Endothelial cell of umbilical vein (primary cell): Measurements from ENCODE around the gene TULP4. TPM values are rescaled to one million over a fixed set of nuclear protein-coding genes. Genes with fewer than 3 reads are reported as not detected.
A peak's percentile ranks its signal among the peaks of the same experiment; 100 is the strongest.

Experiments
- BruUV-seq: library from RNA; stranded (reverse); fragments of 400-500 nt; replicated peaks from 2 replicates; lab custom pipeline; 2021; lab: Mats Ljungman, UMichigan
- CTCF ChIA-PET: fragments of 300-600, 350-600 bp; sonication (Branson Sonifier 250); formaldehyde crosslinking; loops from one replicate; lab custom pipeline; 2021; ENCODE audit warnings: antibody characterized with exemption, inconsistent platforms; lab: Charles Lee
- POLR2A ChIA-PET: fragments of 300-600, 350-600 bp; sonication (Branson Sonifier 250); formaldehyde crosslinking; loops from one replicate; lab custom pipeline; 2021; ENCODE audit warnings: antibody characterized with exemption, inconsistent platforms; lab: Charles Lee
- DNase-seq: peaks from one replicate; pipeline ENCODE4 v3.0.0-alpha.2; 2011; ENCODE audit warnings: low read depth, low spot score
- FAIRE-seq: peaks from 2 replicates; lab custom pipeline; 2011; peaks lifted over from hg19 to GRCh38; lab: Jason Lieb, UNC
- H2AFZ ChIP-seq: 2 replicates; pipeline ENCODE4 v1.6.0; 2012; ENCODE audit warnings: low read depth, low read length, control low read depth, inconsistent platforms
- H3K27ac ChIP-seq: 2 replicates; pipeline ENCODE4 v1.5.1; 2011; ENCODE audit warnings: low read depth, mild to moderate bottlenecking, control low read depth, low read length, moderate library complexity; ENCODE audit not compliant: insufficient read depth
- H3K27me3 ChIP-seq, 2 experiments: 2 replicates each; pipeline versions ENCODE4 v1.6.0 to v1.6.1; 2011; ENCODE audit warnings: low read length in 2 of 2, mixed read lengths in 1 of 2; ENCODE audit not compliant: control insufficient read depth in 2 of 2, insufficient read depth in 2 of 2
- H3K36me3 ChIP-seq, 2 experiments: 2 replicates in 1 of 2; 3 replicates in 1 of 2; pipeline ENCODE4 v1.5.1; 2011; ENCODE audit warnings: low read length in 2 of 2, mild to moderate bottlenecking in 1 of 2, moderate library complexity in 1 of 2; ENCODE audit not compliant: control insufficient read depth in 2 of 2, insufficient read depth in 2 of 2; ENCODE audit errors: extremely low read depth in 1 of 2
- H3K4me1 ChIP-seq: 3 replicates; pipeline ENCODE4 v1.5.1; 2011; ENCODE audit warnings: mild to moderate bottlenecking, low read length; ENCODE audit not compliant: control insufficient read depth, insufficient read depth; ENCODE audit errors: extremely low read depth
- H3K4me2 ChIP-seq: 2 replicates; pipeline ENCODE4 v1.6.1; 2011; ENCODE audit warnings: low read length, control low read depth, mixed read lengths; ENCODE audit not compliant: insufficient read depth
- H3K4me3 ChIP-seq, 3 experiments: fragments of 200-600 bp in 1 of 3; sonication (generic), shearing (Covaris generic) in 1 of 3; replicated peaks in 1 of 3; 2 replicates each; pipeline ENCODE4 v1.5.1; 2011 to 2016; ENCODE audit warnings: control low read depth in 3 of 3, low read length in 3 of 3, mild to moderate bottlenecking in 2 of 3, inconsistent platforms in 1 of 3, low read depth in 1 of 3, moderate library complexity in 1 of 3; ENCODE audit not compliant: insufficient read depth in 1 of 3
- H3K79me2 ChIP-seq: 2 replicates; pipeline ENCODE4 v1.6.0; 2012; ENCODE audit warnings: low read length, inconsistent platforms; ENCODE audit not compliant: control insufficient read depth, insufficient read depth
- H3K9ac ChIP-seq: replicated peaks from 2 replicates; pipeline ENCODE3; 2011; ENCODE audit warnings: low read length, control low read depth; ENCODE audit not compliant: insufficient read depth; ENCODE audit errors: extremely low read depth
- H3K9me1 ChIP-seq: replicated peaks from 3 replicates; pipeline ENCODE4 v1.6.0; 2011; ENCODE audit warnings: mild to moderate bottlenecking, low read length; ENCODE audit not compliant: control insufficient read depth, insufficient read depth; ENCODE audit errors: extremely low read depth
- H3K9me3 ChIP-seq: replicated peaks from 2 replicates; pipeline ENCODE4 v1.5.1; 2012; ENCODE audit warnings: low read length, inconsistent platforms; ENCODE audit not compliant: control insufficient read depth, insufficient read depth
- H4K20me1 ChIP-seq: replicated peaks from 2 replicates; pipeline ENCODE3; 2011; ENCODE audit warnings: mild to moderate bottlenecking, low read length; ENCODE audit not compliant: control insufficient read depth, insufficient read depth; ENCODE audit errors: extremely low read depth
- CTCF ChIP-seq, 2 donors: IDR thresholded peaks; 1 replicate in 1 of 2; 2 replicates in 1 of 2; pipeline ENCODE4 v1.5.1; 2011; ENCODE audit warnings: low read length in 2 of 2, mild to moderate bottlenecking in 2 of 2, moderate library complexity in 2 of 2, control low read depth in 1 of 2, inconsistent platforms in 1 of 2, low read depth in 1 of 2; ENCODE audit not compliant: insufficient read depth in 1 of 2; ENCODE audit errors: extremely low read depth in 1 of 2
- EZH2 ChIP-seq: IDR thresholded peaks from 2 replicates; pipeline ENCODE4 v1.6.1; 2012; ENCODE audit warnings: borderline replicate concordance, low read depth, mild to moderate bottlenecking, moderate library complexity, low read length, inconsistent platforms; ENCODE audit not compliant: severe bottlenecking
- FOS ChIP-seq: IDR thresholded peaks from 2 replicates; pipeline ENCODE4 v1.6.1; 2011; ENCODE audit warnings: mild to moderate bottlenecking, low read length, moderate library complexity, borderline replicate concordance; ENCODE audit not compliant: insufficient read depth
- GATA2 ChIP-seq: IDR thresholded peaks from 2 replicates; pipeline ENCODE4 v1.7.0; 2011; ENCODE audit warnings: low read depth, mild to moderate bottlenecking, moderate library complexity, mixed read lengths, low read length; ENCODE audit not compliant: insufficient read length, insufficient read depth
- JUN ChIP-seq: IDR thresholded peaks from 2 replicates; pipeline ENCODE4 v1.6.1; 2011; ENCODE audit warnings: borderline replicate concordance, low read depth; ENCODE audit not compliant: insufficient read length, insufficient read depth
- MAX ChIP-seq: IDR thresholded peaks from 2 replicates; pipeline ENCODE4 v1.6.1; 2011; ENCODE audit not compliant: insufficient read depth, insufficient read length
- MYC ChIP-seq: IDR thresholded peaks from one replicate; pipeline ENCODE4 v1.6.1; 2011; ENCODE audit warnings: mild to moderate bottlenecking, low read depth, low read length
- POLR2A ChIP-seq: IDR thresholded peaks from 2 replicates; pipeline ENCODE4 v1.6.1; 2012; ENCODE audit warnings: low read depth, mild to moderate bottlenecking, control low read depth, low read length
- POLR2AphosphoS5 ChIP-seq: IDR thresholded peaks from 2 replicates; pipeline ENCODE4 v1.6.1; 2012; ENCODE audit warnings: low read depth, mild to moderate bottlenecking, control low read depth, low read length, moderate library complexity; ENCODE audit not compliant: insufficient read depth
- dilution Hi-C: fragments of 300-500 bp; cut with MboI; formaldehyde crosslinking; loops from one replicate; pipeline ENCODE4 v1.15.0; 2019; ENCODE audit warnings: low sequenced_read_pairs; ENCODE audit not compliant: extremely low pct_ligation_motif_present
- intact Hi-C: fragments of 100-400 bp; cut with micrococcal nuclease; formaldehyde crosslinking; loops from one replicate; pipeline ENCODE4 v1.10.0; 2022
- polyA plus RNA-seq, 4 experiments: library from polyadenylated mRNA; depleted of rRNA in 3 of 4; stranded (reverse) in 3 of 4; unstranded in 1 of 4; fragments of >200 nt; gene quantifications; 2 replicates each; pipeline versions ENCODE4 v1.2.1 to v1.2.3, GENCODE V29; 2011 to 2012; ENCODE audit warnings: missing spikeins in 1 of 4
- total RNA-seq: library from RNA; stranded (reverse); gene quantifications from 2 replicates; pipeline ENCODE4 v1.2.3, GENCODE V29; 2021

The TULP4 gene
- total and polyA plus RNA-seq, 2 donors (not counting 3 experiments of a cell fraction or from before 2014, with no cell fraction given): 10.8 to 55.1 TPM

GRCh38 chr6:158406736-158407135 lies 94.5 kb downstream of the TULP4 start:
- ChIA-PET POLR2A (no interaction called here), CTCF (interaction anchor here (1.0 to 2.9 kb wide), 6 partner anchors 8 to 188 kb away, joined by 3 to 10 read pairs (median 4); no protein-coding TSS in a partner anchor)
- no peaks in the 10 kb centered on the region for H3K9me1 ChIP-seq
- H3K36me3 ChIP-seq: no peaks in the 10 kb centered on the region
- H3K4me3 ChIP-seq: no peak overlapping the region
- H4K20me1 ChIP-seq: no peaks in the 10 kb centered on the region
- intact Hi-C loops (loop anchor here (5.0 kb wide), 2 partner anchors 76 to 226 kb away; no protein-coding TSS in a partner anchor), dilution Hi-C loops (no loop called here)
- peak overlapping the region; percentile 94 for H3K27ac ChIP-seq
- peaks cover 59% of the 10 kb centered on the region for H3K4me1 ChIP-seq
- H3K79me2 ChIP-seq: peaks cover 3% of the 10 kb centered on the region
- FAIRE-seq: peak; percentile 47
- BruUV-seq: no TSS peak
- H3K9me3 ChIP-seq: no peaks in the 10 kb centered on the region
- H3K27me3 ChIP-seq: no peaks in the 10 kb centered on the region
- no peak for TF ChIP-seq JUN
- no peak for TF ChIP-seq EZH2
- TF ChIP-seq MAX: no peak
- peak; percentile 4 for TF ChIP-seq FOS
- TF ChIP-seq POLR2AphosphoS5: no peak
- no peak for TF ChIP-seq POLR2A
- TF ChIP-seq MYC: no peak
- TF ChIP-seq CTCF (IDR thresholded peaks at IDR 0.05; ENCODE audit: extremely low read depth in 1 of 2, insufficient read depth in 1 of 2, low read depth in 1 of 2, low read length in 2 of 2): no peak
- peak; percentile 11 for TF ChIP-seq GATA2
- H2AFZ ChIP-seq: no peak overlapping the region
- peak overlapping the region; percentile 1 for H3K9ac ChIP-seq
- no peak for DNase-seq
- peak overlapping the region; percentile 26 for H3K4me2 ChIP-seq
